ENCODE results near the gene SPIB. TPM values are rescaled to one million over a fixed set of nuclear protein-coding genes. Genes with fewer than 3 reads are reported as not detected.
A peak's percentile ranks its signal among the peaks of the same experiment; 100 is the strongest.

The SPIB gene
- total and polyA plus RNA-seq, 10 donors, result 22.1 to 90.5 (median 41.3) TPM

- H3K9me3 ChIP-seq, result no peaks in the 10 kb centered on the region
- H3K27me3 ChIP-seq (replicated peaks in 1 of 7), result no peaks in the 10 kb centered on the region
- peak overlapping the region in 4 of 8 donors; percentile 99 to 100 (median 99) for H3K27ac ChIP-seq
- intact Hi-C loops (cut with DNase I; ENCODE audit: low total_unique reads), result no loop called here
- H3K36me3 ChIP-seq, result peaks cover 2 to 49% (median 48%) of the 10 kb centered on the region in 6 donors
- H3K4me1 ChIP-seq, result peaks cover 0 to 57% (median 29%) of the 10 kb centered on the region in 6 donors
- peak overlapping the region in 5 of 8 donors; percentile 69 to 84 (median 72) for H3K4me3 ChIP-seq
- TF ChIP-seq POLR2A (IDR thresholded peaks at IDR 0.05) (no peak), POLR2AphosphoS5 (IDR thresholded peaks at IDR 0.05) (no peak), CTCF (IDR thresholded peaks at IDR 0.05 in 8 of 11, conservative IDR thresholded peaks at IDR 0.05 in 3 of 11) (no peak)
- peak; percentile 88 for DNase-seq
- 52 to 64% (median 63%) methylated on average over 7 of the region's 7 CpGs for WGBS, 5 donors
Measured at GRCh38 chr19:50377051-50377461, 41.7 kb upstream of the SPIB start.

- intact Hi-C loops (cut with DNase I; ENCODE audit: low total_unique reads), result no loop called here
- H3K27ac ChIP-seq, result peak overlapping the region in 4 of 8 donors; percentile 99 to 100 (median 99)
- no peaks in the 10 kb centered on the region for H3K27me3 ChIP-seq (replicated peaks in 1 of 7)
- peak; percentile 81 for DNase-seq
- H3K4me1 ChIP-seq, result peaks cover 0 to 57% (median 29%) of the 10 kb centered on the region in 6 donors
- peaks cover 3 to 54% (median 53%) of the 10 kb centered on the region in 6 donors for H3K36me3 ChIP-seq
- TF ChIP-seq POLR2AphosphoS5 (IDR thresholded peaks at IDR 0.05) (no peak), CTCF (IDR thresholded peaks at IDR 0.05 in 8 of 11, conservative IDR thresholded peaks at IDR 0.05 in 3 of 11) (no peak), POLR2A (IDR thresholded peaks at IDR 0.05) (no peak)
- WGBS, 5 donors, result 66 to 80% (median 74%) methylated on average over 9 of the region's 9 CpGs
- no peaks in the 10 kb centered on the region for H3K9me3 ChIP-seq
- H3K4me3 ChIP-seq, result peak overlapping the region in 3 of 8 donors; percentile 4 to 84 (median 71)
Measured at GRCh38 chr19:50377517-50377916, 41.2 kb upstream of the SPIB start.

- Histone ChIP-seq H3K36me3 (peaks cover 3 to 60% (median 58%) of the 10 kb centered on the region in 6 donors), H3K27me3 (replicated peaks in 1 of 7) (no peaks in the 10 kb centered on the region), H3K27ac (no peak overlapping the region), H3K9me3 (no peaks in the 10 kb centered on the region), H3K4me3 (no peak overlapping the region), H3K4me1 (peaks cover 0 to 62% (median 29%) of the 10 kb centered on the region in 6 donors)
- peak in 1 of 3 donors; percentile 37 for TF ChIP-seq POLR2AphosphoS5 (IDR thresholded peaks at IDR 0.05)
- TF ChIP-seq CTCF (IDR thresholded peaks at IDR 0.05 in 8 of 11, conservative IDR thresholded peaks at IDR 0.05 in 3 of 11), result no peak
- 93 to 97% (median 95%) methylated on average over 30 to 36 of the region's 36 CpGs for WGBS, 5 donors
- DNase-seq, result peak; percentile 83
- intact Hi-C loops (cut with DNase I; ENCODE audit: low total_unique reads), result no loop called here
Measured at GRCh38 chr19:50378169-50378862, 40.4 kb upstream of the SPIB start.

GRCh38 chr19:50378863-50379236 is 39.9 kb upstream of the SPIB start:
- intact Hi-C loops (cut with DNase I; ENCODE audit: low total_unique reads), result no loop called here
- H3K27ac ChIP-seq, result no peak overlapping the region
- TF ChIP-seq POLR2AphosphoS5 (IDR thresholded peaks at IDR 0.05), result peak in 1 of 3 donors; percentile 62
- no peak for TF ChIP-seq CTCF (IDR thresholded peaks at IDR 0.05 in 8 of 11, conservative IDR thresholded peaks at IDR 0.05 in 3 of 11)
- H3K36me3 ChIP-seq, result peaks cover 3 to 60% (median 58%) of the 10 kb centered on the region in 6 donors
- peak; percentile 72 for DNase-seq
- H3K4me3 ChIP-seq, result no peak overlapping the region
- H3K4me1 ChIP-seq, result peaks cover 0 to 67% (median 34%) of the 10 kb centered on the region in 6 donors
- WGBS, 5 donors, result 90 to 98% (median 95%) methylated on average over 2 to 10 of the region's 10 CpGs
- H3K27me3 ChIP-seq (replicated peaks in 1 of 7), result no peaks in the 10 kb centered on the region
- H3K9me3 ChIP-seq, result no peaks in the 10 kb centered on the region
